B cell (primary cell): ENCODE data around the gene PITRM1. TPM values are rescaled to one million over a fixed set of nuclear protein-coding genes. Genes with fewer than 3 reads are reported as not detected.

Source experiments
- ATAC-seq: fragments of 200-7000 bp; cut with Tn5 transposase; one replicate; pipeline ENCODE4 v1.10.0; 2021; ENCODE audit warnings: low read depth, mild to moderate bottlenecking, moderate number of reproducible peaks, moderate library complexity
- CTCF ChIA-PET: fragments of 350-600 bp; sonication (Branson Sonifier 250); formaldehyde crosslinking; loops from one replicate; lab custom pipeline; 2021; ENCODE audit warnings: antibody characterized with exemption, inconsistent platforms; lab: Charles Lee
- POLR2A ChIA-PET: fragments of 350-600 bp; sonication (Branson Sonifier 250); formaldehyde crosslinking; loops from one replicate; lab custom pipeline; 2021; ENCODE audit warnings: antibody characterized with exemption; lab: Charles Lee
- DNase-seq: peaks from one replicate; pipeline ENCODE4 v3.0.0; 2013
- H2AFZ ChIP-seq: 2 replicates; pipeline ENCODE4 v1.6.1; 2012; ENCODE audit warnings: mild to moderate bottlenecking, low read depth, low read length; ENCODE audit not compliant: insufficient read depth, poor library complexity, severe bottlenecking
- H3K27ac ChIP-seq, 2 donors: 1 replicate in 1 of 2; 2 replicates in 1 of 2; pipeline ENCODE4 v1.5.1; 2012 to 2013; ENCODE audit warnings: low read length in 2 of 2, mild to moderate bottlenecking in 2 of 2, moderate library complexity in 1 of 2
- H3K27me3 ChIP-seq, 4 experiments: fragments of 200-600 bp in 1 of 4; sonication (generic) in 1 of 4; replicated peaks in 1 of 4; 1 replicate in 2 of 4; 2 replicates in 2 of 4; pipeline versions ENCODE4 v1.6.1 to v1.7.0; 2013 to 2016; ENCODE audit warnings: low read length in 3 of 4, mild to moderate bottlenecking in 2 of 4, mixed read lengths in 1 of 4, moderate library complexity in 1 of 4; ENCODE audit not compliant: insufficient read depth in 4 of 4, control insufficient read depth in 3 of 4; ENCODE audit errors: control extremely low read depth in 1 of 4
- H3K36me3 ChIP-seq, 2 experiments: replicated peaks in 1 of 2; 1 replicate in 1 of 2; 2 replicates in 1 of 2; pipeline versions ENCODE4 v1.6.1 to v1.7.1; 2013; ENCODE audit warnings: low read length in 1 of 2; ENCODE audit not compliant: insufficient read depth in 2 of 2, control insufficient read depth in 1 of 2; ENCODE audit errors: control extremely low read depth in 1 of 2, extremely low read depth in 1 of 2
- H3K4me1 ChIP-seq, 2 donors: fragments of 200-600 bp in 1 of 2; sonication (generic) in 1 of 2; 1 replicate in 1 of 2; 2 replicates in 1 of 2; pipeline versions ENCODE4 v1.5.1 to v1.6.1; 2013 to 2017; ENCODE audit warnings: low read length in 2 of 2; ENCODE audit not compliant: control insufficient read depth in 2 of 2, insufficient read depth in 2 of 2
- H3K4me2 ChIP-seq: replicated peaks from 2 replicates; pipeline ENCODE3; 2012; ENCODE audit warnings: mild to moderate bottlenecking, low read depth, low read length; ENCODE audit not compliant: poor library complexity, severe bottlenecking
- H3K4me3 ChIP-seq, 5 experiments: fragments of 200-600 bp in 1 of 5; sonication (generic) in 1 of 5; 1 replicate in 3 of 5; 2 replicates in 2 of 5; pipeline versions ENCODE4 v1.5.1 to v1.7.0; 2011 to 2016; ENCODE audit warnings: low read length in 4 of 5, mild to moderate bottlenecking in 4 of 5, low read depth in 2 of 5, control low read depth in 1 of 5, moderate library complexity in 1 of 5; ENCODE audit not compliant: insufficient read depth in 1 of 5; ENCODE audit errors: control extremely low read depth in 1 of 5, extremely low read depth in 1 of 5
- H3K79me2 ChIP-seq: fragments of 200-600 bp; sonication (generic); one replicate; pipeline ENCODE4 v1.6.0; 2016; ENCODE audit warnings: low read length; ENCODE audit not compliant: control insufficient read depth, insufficient read depth
- H3K9ac ChIP-seq: fragments of 200-600 bp; sonication (generic); 2 replicates; pipeline ENCODE4 v1.6.1; 2017; ENCODE audit warnings: mild to moderate bottlenecking, low read length, moderate library complexity
- H3K9me3 ChIP-seq, 3 donors: one replicate each; pipeline versions ENCODE4 v1.6.1 to v1.7.1; 2013; ENCODE audit warnings: low read length in 2 of 3; ENCODE audit not compliant: control insufficient read depth in 2 of 3, insufficient read depth in 1 of 3; ENCODE audit errors: control extremely low read depth in 1 of 3
- H4K20me1 ChIP-seq: 2 replicates; pipeline ENCODE4 v1.6.0; 2012; ENCODE audit warnings: mild to moderate bottlenecking, low read length; ENCODE audit not compliant: insufficient read depth, control insufficient read depth, poor library complexity, severe bottlenecking
- H3K27ac Mint-ChIP-seq: one replicate; pipeline ENCODE4 v1.8.0; 2021; ENCODE audit warnings: mixed read lengths
- H3K27me3 Mint-ChIP-seq: one replicate; pipeline ENCODE4 v1.8.0; 2021; ENCODE audit warnings: mixed read lengths
- H3K4me1 Mint-ChIP-seq: one replicate; pipeline ENCODE4 v1.8.0; 2021; ENCODE audit warnings: mixed read lengths
- H3K4me3 Mint-ChIP-seq: one replicate; pipeline ENCODE4 v1.8.0; 2021; ENCODE audit warnings: mixed read lengths
- H3K9me3 Mint-ChIP-seq: one replicate; pipeline ENCODE4 v1.8.0; 2022; ENCODE audit warnings: mixed read lengths; ENCODE audit not compliant: insufficient read depth
- EZH2 ChIP-seq: IDR thresholded peaks from 2 replicates; pipeline ENCODE4 v1.6.1; 2012; ENCODE audit warnings: borderline replicate concordance, low read depth, mild to moderate bottlenecking, moderate library complexity, low read length; ENCODE audit not compliant: insufficient read depth, poor library complexity, severe bottlenecking
- WGBS: methylation state at CpG from one replicate; pipeline ENCODE4 v1.1.5; 2013; ENCODE audit warnings: missing lambda C conversion rate; ENCODE audit not compliant: insufficient coverage; 5-methylcytosine and 5-hydroxymethylcytosine counted together
- intact Hi-C: fragments of 100-400 bp; cut with micrococcal nuclease; formaldehyde crosslinking; loops from one replicate; pipeline ENCODE4 v1.10.0; 2022
- polyA plus RNA-seq: library from polyadenylated mRNA; depleted of rRNA; stranded (reverse); fragments of >200 nt; gene quantifications from 2 replicates; pipeline ENCODE4 v1.2.3, GENCODE V29; 2012
- total RNA-seq, 2 donors: library from RNA; stranded (reverse); fragments of 120-200 nt in 1 of 2; gene quantifications; 1 replicate in 1 of 2; 2 replicates in 1 of 2; pipeline versions ENCODE4 v1.2.3 to v1.2.4, GENCODE V29; 2013 to 2022
- TF ChIP-seq, protein P1 (sequence below): fragments of 200-600 bp; IDR thresholded peaks from one replicate; pipeline ENCODE4 v1.8.0; 2022; ENCODE audit warnings: antibody characterized with exemption, mild to moderate bottlenecking

PITRM1 gene
- total and polyA plus RNA-seq, 2 donors (not counting 1 experiment from before 2014, with no cell fraction given) = 50.7 to 71.1 TPM

- H3K79me2 ChIP-seq = peaks cover 25% of the 10 kb centered on the region
- no peak overlapping the region for H2AFZ ChIP-seq
- intact Hi-C loops = no loop called here
- H3K9me3 ChIP-seq = peaks cover 0 to 3% (median 0%) of the 10 kb centered on the region in 3 donors
- H3K4me3 ChIP-seq = no peak overlapping the region
- H3K27ac ChIP-seq = no peak overlapping the region
- ChIA-PET CTCF (no interaction called here), POLR2A (no interaction called here)
- H3K27ac Mint-ChIP-seq = no peak overlapping the region
- no peaks in the 10 kb centered on the region for H3K27me3 ChIP-seq
- H3K4me2 ChIP-seq = no peak overlapping the region
- no peak for DNase-seq
- TF ChIP-seq EZH2 = no peak
- TF ChIP-seq, protein P1, sequence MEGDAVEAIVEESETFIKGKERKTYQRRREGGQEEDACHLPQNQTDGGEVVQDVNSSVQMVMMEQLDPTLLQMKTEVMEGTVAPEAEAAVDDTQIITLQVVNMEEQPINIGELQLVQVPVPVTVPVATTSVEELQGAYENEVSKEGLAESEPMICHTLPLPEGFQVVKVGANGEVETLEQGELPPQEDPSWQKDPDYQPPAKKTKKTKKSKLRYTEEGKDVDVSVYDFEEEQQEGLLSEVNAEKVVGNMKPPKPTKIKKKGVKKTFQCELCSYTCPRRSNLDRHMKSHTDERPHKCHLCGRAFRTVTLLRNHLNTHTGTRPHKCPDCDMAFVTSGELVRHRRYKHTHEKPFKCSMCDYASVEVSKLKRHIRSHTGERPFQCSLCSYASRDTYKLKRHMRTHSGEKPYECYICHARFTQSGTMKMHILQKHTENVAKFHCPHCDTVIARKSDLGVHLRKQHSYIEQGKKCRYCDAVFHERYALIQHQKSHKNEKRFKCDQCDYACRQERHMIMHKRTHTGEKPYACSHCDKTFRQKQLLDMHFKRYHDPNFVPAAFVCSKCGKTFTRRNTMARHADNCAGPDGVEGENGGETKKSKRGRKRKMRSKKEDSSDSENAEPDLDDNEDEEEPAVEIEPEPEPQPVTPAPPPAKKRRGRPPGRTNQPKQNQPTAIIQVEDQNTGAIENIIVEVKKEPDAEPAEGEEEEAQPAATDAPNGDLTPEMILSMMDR = no peak
- peaks cover 0 to 36% of the 10 kb centered on the region in 2 experiments for H3K36me3 ChIP-seq
- no peak for ATAC-seq
- WGBS = 92% methylated on average over 10 of the region's 11 CpGs
- no peak overlapping the region for H3K4me3 Mint-ChIP-seq
- peaks cover 0 to 4% of the 10 kb centered on the region in 2 donors for H3K4me1 ChIP-seq
- peaks cover 13% of the 10 kb centered on the region for H3K4me1 Mint-ChIP-seq
- H3K27me3 Mint-ChIP-seq = no peaks in the 10 kb centered on the region
- H3K9me3 Mint-ChIP-seq = no peaks in the 10 kb centered on the region
- H3K9ac ChIP-seq = no peak overlapping the region
- H4K20me1 ChIP-seq = no peaks in the 10 kb centered on the region
Measured at GRCh38 chr10:3098689-3099088, 73.9 kb downstream of the PITRM1 start.

GRCh38 chr10:3097160-3097559, 75.4 kb downstream of the PITRM1 start:
- H3K4me3 ChIP-seq = no peak overlapping the region
- CTCF ChIA-PET = no interaction called here
- no peaks in the 10 kb centered on the region for H3K27me3 Mint-ChIP-seq
- DNase-seq = no peak
- H3K4me1 ChIP-seq = peaks cover 0 to 4% of the 10 kb centered on the region in 2 donors
- H3K27ac Mint-ChIP-seq = no peak overlapping the region
- H3K9me3 Mint-ChIP-seq = no peaks in the 10 kb centered on the region
- H3K79me2 ChIP-seq = peaks cover 34% of the 10 kb centered on the region
- peaks cover 0 to 3% (median 0%) of the 10 kb centered on the region in 3 donors for H3K9me3 ChIP-seq
- no peak overlapping the region for H3K4me3 Mint-ChIP-seq
- no peak overlapping the region for H2AFZ ChIP-seq
- peaks cover 9% of the 10 kb centered on the region for H4K20me1 ChIP-seq
- H3K4me1 Mint-ChIP-seq = peaks cover 19% of the 10 kb centered on the region
- H3K27ac ChIP-seq = no peak overlapping the region
- TF ChIP-seq, protein P1 = no peak
- TF ChIP-seq EZH2 = no peak
- intact Hi-C loops = no loop called here
- H3K36me3 ChIP-seq = peaks cover 0 to 26% of the 10 kb centered on the region in 2 experiments
- no peaks in the 10 kb centered on the region for H3K27me3 ChIP-seq
- POLR2A ChIA-PET = no interaction called here
- H3K4me2 ChIP-seq = no peak overlapping the region
- H3K9ac ChIP-seq = no peak overlapping the region
- ATAC-seq = no peak
- 100% methylated on average over 4 of the region's 9 CpGs for WGBS
